ENCODE measurements around the gene ZSWIM9.

- TF ChIP-seq POLR2A (IDR thresholded peaks at IDR 0.05) (no peak), POLR2AphosphoS5 (IDR thresholded peaks at IDR 0.05) (no peak), CTCF (IDR thresholded peaks at IDR 0.05 in 8 of 11, conservative IDR thresholded peaks at IDR 0.05 in 3 of 11) (no peak)
These were observed 66.6 kb downstream of the ZSWIM9 start for GRCh38 chr19:48237057-48237456.
